ENCODE results near the gene CREBRF.
"Not testable (repeated sequence)": the region's sequence is repeated elsewhere in the genome, so short reads cannot be mapped to it uniquely, and the experiment has no call there.

The CREBRF gene

GRCh38 chr5:173039188-173039587, 17.0 kb upstream of the CREBRF start:
- no peak for DNase-seq

GRCh38 chr5:173039964-173040363, 16.2 kb upstream of the CREBRF start:
- DNase-seq = no peak

- no peak for DNase-seq
Observed at GRCh38 chr5:173041881-173042762, 14.0 kb upstream of the CREBRF start.

GRCh38 chr5:173042763-173043107, 13.4 kb upstream of the CREBRF start:
- DNase-seq = no peak

DNA sequence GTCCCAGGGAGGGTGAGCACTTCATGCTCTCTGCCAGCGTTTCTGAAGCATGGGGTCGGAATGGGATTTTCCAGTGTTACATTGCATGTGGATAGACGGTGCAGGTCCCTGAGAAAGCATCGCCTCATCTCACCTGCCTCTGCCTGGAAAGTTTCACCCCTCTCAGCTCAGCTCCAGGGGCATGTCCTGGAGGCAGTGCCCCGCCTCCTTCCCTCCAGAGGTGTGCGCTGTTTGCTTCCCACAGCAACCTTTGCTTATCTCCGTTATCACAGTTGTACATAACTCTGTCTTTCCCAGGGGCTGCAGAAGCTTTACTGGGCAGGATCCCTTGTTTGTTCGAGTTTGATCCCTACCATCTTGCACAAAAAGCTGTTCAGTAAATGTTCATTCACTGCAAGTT, 10.7 kb upstream of the CREBRF start:
- no peak for DNase-seq

- not testable (repeated sequence) for DNase-seq
Observed at GRCh38 chr5:173047096-173047837, 8.9 kb upstream of the CREBRF start.

GRCh38 chr5:173047838-173048105, 8.4 kb upstream of the CREBRF start:
- DNase-seq = no peak

DNA sequence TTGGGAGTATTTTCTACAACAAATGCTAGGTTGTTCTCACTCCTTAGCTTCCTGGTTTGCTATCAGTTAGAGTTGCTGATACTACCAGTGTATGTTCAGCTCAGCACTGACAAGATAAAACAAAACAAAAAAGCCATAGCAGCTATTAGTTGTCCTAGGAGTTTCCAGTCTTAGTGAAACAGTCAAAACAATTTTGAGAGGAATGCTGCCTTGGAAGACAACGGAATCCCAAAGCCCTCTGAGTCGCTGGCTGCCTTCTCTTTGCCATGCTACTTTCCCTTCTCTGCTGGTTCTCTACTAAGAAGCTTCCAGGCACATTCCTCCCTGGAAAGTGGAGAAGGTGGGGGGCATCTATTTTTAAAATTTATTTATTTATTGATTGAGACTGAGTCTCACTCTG, 5.4 kb upstream of the CREBRF start:
- no peak for DNase-seq

DNA sequence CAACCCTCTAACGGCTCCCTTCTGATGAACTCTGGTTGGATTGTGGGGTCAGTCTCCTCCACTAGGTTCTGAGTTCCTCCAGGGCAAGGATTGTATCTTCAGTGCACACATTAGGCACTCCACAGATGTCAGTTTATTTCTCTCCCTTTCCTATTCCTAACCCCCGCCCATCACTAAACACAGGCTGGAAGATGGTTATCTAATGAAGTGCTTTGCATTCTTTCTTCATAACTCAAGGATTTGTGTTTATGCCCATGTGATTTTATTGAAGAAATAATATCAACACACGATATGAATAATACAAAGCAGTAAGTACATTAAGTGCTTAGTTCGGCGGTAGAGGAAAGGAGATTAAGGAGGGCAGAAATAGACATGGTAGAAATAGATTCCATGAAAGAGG, 4.4 kb upstream of the CREBRF start:
- DNase-seq = no peak

DNA sequence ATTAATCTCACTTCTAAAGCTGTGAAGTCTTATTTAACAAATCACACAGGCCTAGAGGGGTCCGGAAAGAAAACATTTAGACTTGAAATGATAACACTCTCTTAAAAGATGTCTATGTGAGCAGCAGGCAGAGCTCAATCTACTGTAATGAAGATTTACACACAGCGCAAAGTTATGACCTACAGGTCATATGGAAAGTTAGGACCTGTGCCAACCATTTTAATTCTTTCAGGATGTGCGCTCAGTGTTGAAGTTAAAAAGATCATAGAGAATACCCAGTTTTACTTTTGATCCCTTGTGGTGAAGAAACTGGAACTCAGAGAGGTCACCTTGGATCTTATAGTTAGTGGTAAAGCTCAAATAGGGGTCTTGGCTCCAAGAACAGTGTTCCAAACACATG, 3.1 kb upstream of the CREBRF start:
- DNase-seq = no peak

DNA sequence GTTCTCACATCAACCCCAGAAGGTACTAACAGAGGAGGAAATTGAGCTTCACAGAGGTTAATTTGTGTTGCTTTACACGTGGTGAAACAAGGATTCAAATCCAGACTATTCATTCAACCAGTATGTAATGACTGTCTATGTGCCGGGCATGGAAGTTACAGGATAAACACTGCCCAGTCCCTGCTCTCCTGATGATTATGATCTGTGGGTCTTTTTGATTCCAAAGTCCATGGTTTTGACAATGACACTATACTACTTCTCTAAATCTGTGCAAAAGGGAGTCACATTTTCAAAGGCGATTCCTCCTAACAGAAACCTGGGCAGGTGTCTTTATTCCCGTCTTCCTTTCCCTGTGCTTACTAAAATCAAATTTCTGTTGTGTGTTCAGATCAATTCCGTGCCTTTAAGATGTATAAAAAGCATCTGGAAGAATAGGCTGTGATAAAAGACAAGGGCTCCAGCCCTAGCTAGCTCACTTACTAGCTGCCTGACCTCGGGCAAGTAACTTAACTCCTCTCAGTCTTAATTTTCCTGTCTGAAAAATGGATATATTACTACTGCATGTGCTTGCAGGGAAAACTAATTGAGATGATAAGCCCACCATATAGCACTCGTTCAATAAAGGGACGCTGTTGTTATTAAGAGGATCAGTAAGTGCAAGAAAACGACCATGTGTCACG, 970 bp upstream of the CREBRF start:
- DNase-seq = no peak

- DNase-seq = no peak
Observed at GRCh38 chr5:173055722-173055982, 500 bp upstream of the CREBRF start.

DNA sequence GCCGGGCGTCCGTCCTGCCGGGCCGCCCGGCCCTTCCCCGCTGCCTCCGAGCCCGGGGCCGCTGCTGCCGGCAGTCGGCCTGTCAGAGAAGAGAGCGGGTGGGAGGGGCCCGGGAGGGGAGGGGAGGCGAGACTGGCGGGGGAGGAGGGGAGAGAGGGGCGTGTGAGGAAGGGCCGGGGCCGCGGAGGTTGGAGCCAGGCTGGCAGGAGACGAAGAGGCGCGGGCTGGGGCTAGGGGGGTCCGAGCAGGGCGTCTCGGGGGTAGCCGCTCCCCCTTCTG, 570 bp downstream of the CREBRF start:
- DNase-seq = no peak

DNA sequence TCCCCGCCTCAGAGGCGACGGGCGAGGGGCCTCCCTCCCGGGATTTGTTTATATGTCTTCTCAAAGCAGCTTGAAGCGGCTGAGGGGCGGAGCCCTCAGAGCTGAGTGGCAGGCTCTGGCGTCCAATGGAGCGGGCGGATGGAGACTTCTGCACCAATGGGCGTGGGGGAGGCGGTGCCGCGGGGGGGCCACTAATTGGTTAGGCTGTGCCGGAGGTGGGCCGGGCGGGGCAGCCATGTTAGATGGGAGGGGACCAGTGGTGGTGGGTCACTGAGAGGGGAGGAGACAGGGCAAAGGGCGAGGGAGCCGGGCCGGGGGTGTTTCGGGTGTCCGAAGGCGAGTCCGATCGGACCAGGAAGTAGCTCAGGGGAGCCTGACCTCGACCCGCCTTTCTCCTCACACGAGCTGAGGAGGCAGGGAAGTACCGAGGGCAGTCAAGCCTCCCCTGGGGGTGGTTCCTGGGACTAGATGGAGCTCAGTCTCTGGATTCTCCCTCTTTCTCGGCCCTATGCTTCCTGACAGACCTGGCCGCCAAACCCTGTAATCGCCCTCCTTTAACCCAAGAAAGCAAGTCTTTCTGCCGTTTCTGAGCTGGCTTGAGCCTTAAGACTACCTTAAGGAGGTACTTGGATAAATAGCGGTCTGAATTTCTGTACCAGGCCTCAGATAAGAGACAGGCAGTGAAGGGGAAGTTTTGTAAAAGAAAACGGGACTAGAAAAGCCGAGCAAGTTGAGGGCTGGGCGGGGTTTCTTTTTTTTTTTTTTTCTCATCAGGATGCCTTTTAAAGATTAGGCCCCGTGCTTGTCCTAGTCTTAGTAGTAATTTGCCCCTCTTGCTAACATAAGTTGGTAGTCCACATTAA, 1.1 kb downstream of the CREBRF start:
- DNase-seq = peak; percentile 99

DNA sequence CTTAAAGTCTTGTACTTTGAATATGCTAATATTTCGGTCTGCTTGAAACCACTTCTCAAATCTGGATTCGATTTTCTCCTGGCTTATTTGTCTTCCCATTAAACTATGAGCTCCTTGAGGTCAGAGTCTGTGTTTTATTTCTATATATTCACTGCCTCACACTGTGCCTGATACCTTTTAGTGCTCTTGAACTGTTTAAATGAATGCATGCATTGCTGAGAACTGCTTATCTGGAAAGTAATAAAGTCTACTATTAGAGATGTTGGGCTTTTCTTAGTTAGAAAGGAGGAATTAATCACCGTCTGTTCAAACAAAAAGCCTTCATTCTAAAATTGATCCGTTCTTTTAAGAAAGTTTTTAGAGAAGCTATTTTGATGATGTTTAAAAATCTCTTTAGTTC, 6.0 kb downstream of the CREBRF start:
- DNase-seq = no peak

DNA sequence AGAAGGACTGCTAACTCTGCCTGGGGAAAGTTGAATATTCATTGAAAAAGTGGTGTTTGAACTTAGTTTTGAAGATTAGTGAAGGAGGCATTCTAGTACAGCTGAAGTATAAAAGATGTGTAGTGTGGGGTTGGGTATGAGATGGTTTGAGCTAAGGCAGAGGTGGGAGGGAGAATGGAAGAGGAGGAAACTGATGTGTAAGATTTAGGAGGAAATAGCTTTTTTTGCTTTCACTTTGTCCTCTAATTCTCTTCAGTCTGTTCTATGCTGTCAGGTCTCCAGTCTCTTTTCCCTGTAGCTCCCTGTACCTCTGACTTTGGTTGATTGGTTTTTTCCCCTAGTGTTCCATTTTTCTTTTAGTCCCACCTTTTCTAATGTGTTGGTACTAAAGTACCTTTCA, 9.0 kb downstream of the CREBRF start:
- DNase-seq = no peak

GRCh38 chr5:173069671-173070070, 13.5 kb downstream of the CREBRF start:
- no peak for DNase-seq

DNA sequence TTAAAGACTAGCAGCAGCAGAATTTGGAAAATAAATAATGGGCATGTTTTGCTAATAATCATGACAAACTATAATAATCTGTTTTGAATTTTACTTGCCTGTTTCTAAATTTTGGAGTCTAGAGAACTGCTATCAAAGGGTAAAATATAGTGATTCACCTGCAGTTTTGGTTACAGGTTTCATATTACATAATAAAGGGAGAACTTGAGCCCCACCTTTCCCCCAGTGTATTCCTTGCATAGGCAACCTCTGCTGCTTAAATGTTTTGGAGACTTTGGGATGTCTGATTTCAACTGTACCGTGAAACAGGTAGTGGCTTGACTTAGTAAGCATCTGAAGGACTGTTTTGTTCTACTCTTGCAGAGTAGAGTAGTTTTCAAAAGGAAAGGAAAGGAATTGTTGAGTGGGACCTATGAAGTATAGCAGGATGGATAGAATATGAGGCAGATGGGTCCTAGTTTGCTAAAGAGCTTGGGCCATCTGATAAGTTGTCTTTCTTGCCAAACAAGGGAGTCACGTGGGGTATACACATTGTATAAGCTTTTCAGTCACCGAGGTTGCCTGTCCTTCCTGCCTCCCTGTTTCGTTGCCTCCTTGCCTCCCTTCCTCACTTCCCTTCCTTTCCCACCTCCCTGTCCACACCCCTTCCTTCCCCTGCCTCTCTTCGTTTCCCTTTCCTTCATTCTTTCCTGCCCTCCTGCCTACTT, 19.1 kb downstream of the CREBRF start:
- no peak for DNase-seq

DNA sequence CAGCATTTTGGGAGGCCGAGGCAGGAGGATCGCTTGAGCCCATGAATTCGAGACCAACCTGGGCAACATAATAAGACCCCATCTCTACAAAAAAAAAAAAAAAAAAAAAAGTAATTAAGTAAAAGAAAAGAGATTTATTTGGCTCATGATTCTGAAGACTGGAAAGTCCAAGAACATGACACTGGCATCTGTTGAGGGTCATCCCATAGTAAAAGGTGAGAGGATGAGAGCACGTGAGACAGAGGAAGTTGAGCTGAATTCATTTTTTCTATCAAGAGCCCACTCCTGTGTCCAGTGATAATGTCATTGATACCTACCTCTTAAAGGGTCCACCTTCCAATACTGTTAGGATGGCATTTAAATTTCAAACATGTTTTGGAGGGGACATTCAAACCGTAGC, 19.8 kb downstream of the CREBRF start:
- no peak for DNase-seq

GRCh38 chr5:173076471-173076870, 20.3 kb downstream of the CREBRF start:
- not testable (repeated sequence) for DNase-seq

DNA sequence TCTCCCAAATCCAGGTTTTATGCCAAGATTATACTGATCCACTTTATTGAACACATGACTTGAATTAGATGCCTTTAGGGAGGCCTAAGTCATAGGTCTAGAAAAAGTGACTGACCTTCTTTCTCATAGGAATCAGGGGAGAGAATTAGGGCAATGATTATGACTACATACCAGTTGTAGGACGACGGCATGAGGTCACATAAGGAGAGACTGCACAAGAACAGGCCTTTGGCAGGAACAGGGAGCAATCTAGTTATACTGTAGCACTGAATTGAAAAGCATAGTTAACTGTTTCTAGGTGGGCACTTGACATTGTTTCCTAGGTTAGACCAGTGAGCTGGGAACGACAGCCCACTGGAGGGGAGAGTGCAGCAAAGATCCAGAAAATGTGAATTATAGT, 22.7 kb downstream of the CREBRF start:
- DNase-seq = no peak

DNA sequence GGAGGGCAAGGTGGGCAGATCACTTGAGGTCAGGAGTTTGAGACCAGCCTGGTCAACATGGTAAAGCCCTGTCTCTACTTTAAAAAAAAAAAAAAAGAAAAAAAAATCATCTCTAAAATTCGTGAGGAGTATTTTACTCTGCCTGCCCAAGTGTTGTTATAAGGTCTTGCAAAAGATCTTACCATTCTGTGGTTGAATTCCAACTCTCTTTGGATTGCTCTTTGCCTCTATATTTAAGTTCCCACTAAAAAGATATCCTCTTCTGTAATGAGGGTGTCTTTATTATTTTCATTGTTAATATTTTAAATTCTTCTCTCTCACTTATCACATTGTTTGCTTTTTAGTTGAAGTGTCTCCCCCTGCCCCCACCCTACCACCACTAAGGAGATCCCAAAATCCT, 33.4 kb downstream of the CREBRF start:
- DNase-seq = no peak

DNA sequence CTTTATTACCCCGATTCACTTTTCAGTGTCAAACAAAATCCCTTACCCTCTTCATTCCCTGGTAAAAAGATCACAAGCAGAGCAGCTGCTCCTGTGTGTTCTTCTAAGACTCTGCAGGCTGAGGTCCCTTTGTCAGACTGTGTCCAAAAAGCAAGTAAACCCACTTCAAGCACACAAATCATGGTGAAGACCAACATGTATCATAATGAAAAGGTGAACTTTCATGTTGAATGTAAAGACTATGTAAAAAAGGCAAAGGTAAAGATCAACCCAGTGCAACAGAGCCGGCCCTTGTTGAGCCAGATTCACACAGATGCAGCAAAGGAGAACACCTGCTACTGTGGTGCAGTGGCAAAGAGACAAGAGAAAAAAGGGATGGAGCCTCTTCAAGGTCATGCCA, 34.5 kb downstream of the CREBRF start:
- no peak for DNase-seq
